SK-N-SH treated with all-trans-retinoic acid at 6 μM for 48 hours (cell line): ENCODE results near the gene ZNF236.

Experiments
- ATAC-seq: fragments of 200-7000 bp; cut with Tn5 transposase; 3 replicates; pipeline ENCODE4 v1.9.1; 2020; ENCODE audit warnings: mild to moderate bottlenecking, moderate library complexity
- ARNTL ChIP-seq: fragments of 450-650 bp; formaldehyde crosslinking; IDR thresholded peaks from 2 replicates; pipeline ENCODE4 v1.5.0; 2020; ENCODE audit warnings: low read depth, mild to moderate bottlenecking, moderate library complexity, borderline replicate concordance
- CSDC2 ChIP-seq: fragments of 250-450 bp; sonication (Bioruptor Pico); IDR thresholded peaks from 2 replicates; pipeline ENCODE4 v1.5.0; 2020; ENCODE audit warnings: mild to moderate bottlenecking, moderate library complexity
- ESRRG ChIP-seq: fragments of 250-450 bp; sonication (Bioruptor Pico); IDR thresholded peaks from 2 replicates; pipeline ENCODE4 v1.6.1; 2021; ENCODE audit warnings: mild to moderate bottlenecking
- GLIS3 ChIP-seq: fragments of 250-450 bp; sonication (Bioruptor Pico); IDR thresholded peaks from 2 replicates; pipeline ENCODE4 v1.5.0; 2020; ENCODE audit warnings: mild to moderate bottlenecking, moderate library complexity
- ISL1 ChIP-seq: fragments of 250-450 bp; sonication (Bioruptor Pico); IDR thresholded peaks from 2 replicates; pipeline ENCODE4 v2.1.2; 2022; ENCODE audit warnings: mild to moderate bottlenecking, moderate library complexity
- OSR1 ChIP-seq: fragments of 250-450 bp; sonication (Bioruptor Pico); IDR thresholded peaks from 2 replicates; pipeline ENCODE4 v1.8.0; 2022; ENCODE audit warnings: moderate library complexity, mild to moderate bottlenecking, inconsistent platforms
- POU6F1 ChIP-seq: fragments of 250-450 bp; sonication (Bioruptor Pico); IDR thresholded peaks from 2 replicates; pipeline ENCODE4 v1.8.0; 2021; ENCODE audit warnings: low read depth, mild to moderate bottlenecking, moderate library complexity, borderline replicate concordance
- PPARA ChIP-seq: fragments of 250-450 bp; sonication (Bioruptor Pico); IDR thresholded peaks from 2 replicates; pipeline ENCODE4 v1.5.0; 2020; ENCODE audit warnings: mild to moderate bottlenecking, borderline replicate concordance
- RARB ChIP-seq: fragments of 250-450 bp; sonication (Bioruptor Pico); IDR thresholded peaks from 2 replicates; pipeline ENCODE4 v1.8.0; 2021; ENCODE audit warnings: mild to moderate bottlenecking, moderate library complexity
- SNAI2 ChIP-seq: fragments of 250-450 bp; sonication (Bioruptor Pico); IDR thresholded peaks from 2 replicates; pipeline ENCODE4 v1.5.0; 2020; ENCODE audit warnings: mild to moderate bottlenecking, moderate library complexity
- TCF4 ChIP-seq: fragments of 250-450 bp; sonication (Bioruptor Pico); IDR thresholded peaks from 2 replicates; pipeline ENCODE4 v1.8.0; 2021; ENCODE audit warnings: mild to moderate bottlenecking, moderate library complexity, borderline replicate concordance
- TOX ChIP-seq: fragments of 250-450 bp; sonication (Bioruptor Pico); IDR thresholded peaks from 2 replicates; pipeline ENCODE4 v1.8.0; 2021; ENCODE audit warnings: mild to moderate bottlenecking, moderate library complexity, borderline replicate concordance
- TSHZ2 ChIP-seq: fragments of 250-450 bp; sonication (Bioruptor Pico); IDR thresholded peaks from 2 replicates; pipeline ENCODE4 v1.5.0; 2020; ENCODE audit warnings: mild to moderate bottlenecking, moderate library complexity
- ZC3H10 ChIP-seq: fragments of 250-450 bp; sonication (Bioruptor Pico); IDR thresholded peaks from 2 replicates; pipeline ENCODE4 v1.5.1; 2021; ENCODE audit warnings: mild to moderate bottlenecking, moderate library complexity
- ZFP3 ChIP-seq: fragments of 250-450 bp; sonication (Bioruptor Pico); IDR thresholded peaks from 2 replicates; pipeline ENCODE4 v1.5.0; 2020; ENCODE audit warnings: mild to moderate bottlenecking, moderate library complexity
- ZFP30 ChIP-seq: fragments of 450-650 bp; formaldehyde crosslinking; IDR thresholded peaks from 2 replicates; pipeline ENCODE4 v1.5.0; 2022; ENCODE audit warnings: mild to moderate bottlenecking, moderate library complexity
- ZNF565 ChIP-seq: fragments of 450-650 bp; formaldehyde crosslinking; conservative IDR thresholded peaks from 2 replicates; pipeline ENCODE4 v1.5.0; 2020; ENCODE audit warnings: low read depth, mild to moderate bottlenecking, moderate library complexity
- ZNF70 ChIP-seq: fragments of 450-650 bp; formaldehyde crosslinking; IDR thresholded peaks from 2 replicates; pipeline ENCODE4 v1.5.0; 2020; ENCODE audit warnings: mild to moderate bottlenecking, moderate library complexity
- ZNF8 ChIP-seq: fragments of 450-650 bp; formaldehyde crosslinking; IDR thresholded peaks from 2 replicates; pipeline ENCODE4 v1.5.0; 2020; ENCODE audit warnings: mild to moderate bottlenecking, moderate library complexity
- TF ChIP-seq, protein P1 (sequence below): fragments of 250-450 bp; sonication (Bioruptor Pico); IDR thresholded peaks from 2 replicates; pipeline ENCODE4 v1.5.1; 2021; ENCODE audit warnings: mild to moderate bottlenecking, moderate library complexity
- TF ChIP-seq, protein P2 (sequence below): fragments of 250-450 bp; sonication (Bioruptor Pico); IDR thresholded peaks from 2 replicates; pipeline ENCODE4 v1.5.1; 2020; ENCODE audit warnings: low read depth, mild to moderate bottlenecking, moderate library complexity
- TF ChIP-seq, protein P3 (sequence below): fragments of 250-450 bp; sonication (Bioruptor Pico); IDR thresholded peaks from 2 replicates; pipeline ENCODE4 v1.8.0; 2020; ENCODE audit warnings: mild to moderate bottlenecking, moderate library complexity, borderline replicate concordance

The ZNF236 gene

GRCh38 chr18:76822506-76823160, at the start of gene ZNF236:
TSS of gene ZNF236 (plus strand) at chr18:76822557. CDS start at chr18:76822608, 51 bp downstream.
- TF ChIP-seq POU6F1 (CRISPR knock-in tag), result no peak
- TF ChIP-seq, protein P1, sequence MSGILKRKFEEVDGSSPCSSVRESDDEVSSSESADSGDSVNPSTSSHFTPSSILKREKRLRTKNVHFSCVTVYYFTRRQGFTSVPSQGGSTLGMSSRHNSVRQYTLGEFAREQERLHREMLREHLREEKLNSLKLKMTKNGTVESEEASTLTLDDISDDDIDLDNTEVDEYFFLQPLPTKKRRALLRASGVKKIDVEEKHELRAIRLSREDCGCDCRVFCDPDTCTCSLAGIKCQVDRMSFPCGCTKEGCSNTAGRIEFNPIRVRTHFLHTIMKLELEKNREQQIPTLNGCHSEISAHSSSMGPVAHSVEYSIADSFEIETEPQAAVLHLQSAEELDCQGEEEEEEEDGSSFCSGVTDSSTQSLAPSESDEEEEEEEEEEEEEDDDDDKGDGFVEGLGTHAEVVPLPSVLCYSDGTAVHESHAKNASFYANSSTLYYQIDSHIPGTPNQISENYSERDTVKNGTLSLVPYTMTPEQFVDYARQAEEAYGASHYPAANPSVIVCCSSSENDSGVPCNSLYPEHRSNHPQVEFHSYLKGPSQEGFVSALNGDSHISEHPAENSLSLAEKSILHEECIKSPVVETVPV, result no peak
- no peak for TF ChIP-seq OSR1 (CRISPR knock-in tag)
- TF ChIP-seq ARNTL (CRISPR knock-in tag), result no peak
- TF ChIP-seq GLIS3 (CRISPR knock-in tag), result no peak
- TF ChIP-seq RARB (CRISPR knock-in tag), result no peak
- no peak for TF ChIP-seq ESRRG
- TF ChIP-seq TSHZ2 (CRISPR knock-in tag), result 0 out of 2 replicates have a peak, but pooled peaks have one; percentile 9
- no peak for TF ChIP-seq ZNF70 (CRISPR knock-in tag)
- TF ChIP-seq ZC3H10 (CRISPR knock-in tag), result 0 out of 2 replicates have a peak, but pooled peaks have one; percentile 10
- no peak for TF ChIP-seq ISL1 (CRISPR knock-in tag)
- TF ChIP-seq SNAI2, result no peak
- TF ChIP-seq, protein P2, sequence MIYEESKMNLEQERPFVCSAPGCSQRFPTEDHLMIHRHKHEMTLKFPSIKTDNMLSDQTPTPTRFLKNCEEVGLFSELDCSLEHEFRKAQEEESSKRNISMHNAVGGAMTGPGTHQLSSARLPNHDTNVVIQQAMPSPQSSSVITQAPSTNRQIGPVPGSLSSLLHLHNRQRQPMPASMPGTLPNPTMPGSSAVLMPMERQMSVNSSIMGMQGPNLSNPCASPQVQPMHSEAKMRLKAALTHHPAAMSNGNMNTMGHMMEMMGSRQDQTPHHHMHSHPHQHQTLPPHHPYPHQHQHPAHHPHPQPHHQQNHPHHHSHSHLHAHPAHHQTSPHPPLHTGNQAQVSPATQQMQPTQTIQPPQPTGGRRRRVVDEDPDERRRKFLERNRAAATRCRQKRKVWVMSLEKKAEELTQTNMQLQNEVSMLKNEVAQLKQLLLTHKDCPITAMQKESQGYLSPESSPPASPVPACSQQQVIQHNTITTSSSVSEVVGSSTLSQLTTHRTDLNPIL (CRISPR knock-in tag), result no peak
- no peak for TF ChIP-seq CSDC2
- no peak for TF ChIP-seq TCF4 (CRISPR knock-in tag)
- TF ChIP-seq, protein P3, sequence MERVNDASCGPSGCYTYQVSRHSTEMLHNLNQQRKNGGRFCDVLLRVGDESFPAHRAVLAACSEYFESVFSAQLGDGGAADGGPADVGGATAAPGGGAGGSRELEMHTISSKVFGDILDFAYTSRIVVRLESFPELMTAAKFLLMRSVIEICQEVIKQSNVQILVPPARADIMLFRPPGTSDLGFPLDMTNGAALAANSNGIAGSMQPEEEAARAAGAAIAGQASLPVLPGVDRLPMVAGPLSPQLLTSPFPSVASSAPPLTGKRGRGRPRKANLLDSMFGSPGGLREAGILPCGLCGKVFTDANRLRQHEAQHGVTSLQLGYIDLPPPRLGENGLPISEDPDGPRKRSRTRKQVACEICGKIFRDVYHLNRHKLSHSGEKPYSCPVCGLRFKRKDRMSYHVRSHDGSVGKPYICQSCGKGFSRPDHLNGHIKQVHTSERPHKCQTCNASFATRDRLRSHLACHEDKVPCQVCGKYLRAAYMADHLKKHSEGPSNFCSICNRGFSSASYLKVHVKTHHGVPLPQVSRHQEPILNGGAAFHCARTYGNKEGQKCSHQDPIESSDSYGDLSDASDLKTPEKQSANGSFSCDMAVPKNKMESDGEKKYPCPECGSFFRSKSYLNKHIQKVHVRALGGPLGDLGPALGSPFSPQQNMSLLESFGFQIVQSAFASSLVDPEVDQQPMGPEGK, result no peak
- no peak for TF ChIP-seq ZNF565 (CRISPR knock-in tag)
- TF ChIP-seq TOX (CRISPR knock-in tag), result no peak
- TF ChIP-seq ZFP3 (CRISPR knock-in tag), result no peak
- TF ChIP-seq PPARA, result 0 out of 2 replicates have a peak, but pooled peaks have one; percentile 32

DNA sequence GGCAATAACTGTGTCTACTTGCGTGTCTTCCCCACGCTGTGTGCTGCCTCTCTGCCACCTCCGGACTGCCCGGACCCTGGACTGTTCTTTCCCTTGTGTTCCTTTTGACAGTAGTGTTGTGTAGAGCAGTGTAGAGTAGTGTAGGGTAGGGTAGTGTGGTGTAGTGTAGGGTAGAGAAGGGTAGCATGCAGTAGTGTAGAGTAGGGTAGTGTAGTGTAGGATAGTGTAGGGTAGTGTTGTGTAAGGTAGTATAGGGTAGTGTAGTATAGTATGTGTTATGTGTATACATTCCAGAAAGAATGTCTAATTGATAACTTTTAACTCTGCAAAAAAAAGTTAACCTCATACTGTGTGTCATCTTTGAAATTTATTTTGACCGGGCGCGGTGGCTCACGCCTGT, 49.7 kb upstream of the ZNF236 start:
- ATAC-seq, result no peak
- TF ChIP-seq ZFP30 (CRISPR knock-in tag) (no peak), ZNF70 (CRISPR knock-in tag) (no peak), GLIS3 (CRISPR knock-in tag) (no peak), TOX (CRISPR knock-in tag) (no peak), OSR1 (CRISPR knock-in tag) (no peak), TSHZ2 (CRISPR knock-in tag) (no peak), TCF4 (CRISPR knock-in tag) (no peak), PPARA (no peak), ZNF8 (CRISPR knock-in tag) (no peak), ZNF565 (CRISPR knock-in tag) (no peak)
- TF ChIP-seq, protein P2 (CRISPR knock-in tag), result no peak
- TF ChIP-seq, protein P3, result no peak

More at GRCh38 chr18:76822506-76823160, at the start of gene ZNF236:
- peak; percentile 64 for ATAC-seq
